Measurements from ENCODE around the gene KIF1A. TPM values are rescaled to one million over a fixed set of nuclear protein-coding genes. Genes with fewer than 3 reads are reported as not detected.

Gene KIF1A
- total and polyA plus RNA-seq, 2 of the 13 experiments (the other 11 are each of a cell fraction or from before 2014, with no cell fraction given), result 0.01 TPM; not detected in 1

DNA sequence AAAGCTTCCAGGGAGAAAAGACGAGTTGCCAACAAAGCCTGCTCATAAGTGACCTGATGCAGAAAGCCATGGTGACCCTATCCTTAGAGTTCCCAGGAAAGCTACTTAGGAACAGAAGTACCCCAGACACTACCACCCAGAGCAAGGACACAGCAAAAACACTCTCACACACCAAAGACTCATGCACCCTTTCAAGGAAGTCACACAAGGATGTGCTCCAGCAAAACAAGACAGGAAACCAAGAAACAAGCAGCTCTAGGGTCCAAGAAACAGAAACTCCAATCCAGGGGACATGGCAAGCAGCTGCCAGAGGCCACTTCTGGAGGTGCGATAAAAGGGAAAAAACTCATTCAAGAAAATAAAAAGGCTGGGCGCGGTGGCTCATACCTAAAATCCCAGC, 5.7 kb downstream of the KIF1A start:
- FAIRE-seq (no peak), ATAC-seq (no peak), DNase-seq (ENCODE audit: low spot score) (no peak)
- Histone ChIP-seq H3K27ac (ENCODE audit: extremely low read length, insufficient read depth, low read length) (no peak overlapping the region), H3K9ac (ENCODE audit: insufficient read depth, low read depth, low read length) (no peak overlapping the region), H3K4me1 (ENCODE audit: insufficient read depth, low read length) (no peaks in the 10 kb centered on the region), H3K36me3 (replicated peaks in 1 of 2; ENCODE audit: control insufficient read depth in 1 of 2, insufficient read depth in 2 of 2, low read length in 2 of 2) (no peaks in the 10 kb centered on the region), H3K4me3 (replicated peaks in 1 of 3; ENCODE audit: insufficient read depth in 1 of 3, low read depth in 2 of 3, low read length in 3 of 3) (no peak overlapping the region), H3K79me2 (ENCODE audit: insufficient read depth, low read length) (no peaks in the 10 kb centered on the region), H3K9me3 (ENCODE audit: low read length) (no peaks in the 10 kb centered on the region), H2AFZ (ENCODE audit: low read length) (no peak overlapping the region), H3K4me2 (ENCODE audit: low read depth, low read length) (no peak overlapping the region), H4K20me1 (ENCODE audit: insufficient read depth, low read length) (no peaks in the 10 kb centered on the region), H3K27me3 (ENCODE audit: control insufficient read depth in 1 of 2, insufficient read depth in 2 of 2, low read length in 2 of 2) (peaks cover 12 to 42% of the 10 kb centered on the region in 2 experiments; a peak in 4 of 5 replicates)
- TF ChIP-seq, protein P1, sequence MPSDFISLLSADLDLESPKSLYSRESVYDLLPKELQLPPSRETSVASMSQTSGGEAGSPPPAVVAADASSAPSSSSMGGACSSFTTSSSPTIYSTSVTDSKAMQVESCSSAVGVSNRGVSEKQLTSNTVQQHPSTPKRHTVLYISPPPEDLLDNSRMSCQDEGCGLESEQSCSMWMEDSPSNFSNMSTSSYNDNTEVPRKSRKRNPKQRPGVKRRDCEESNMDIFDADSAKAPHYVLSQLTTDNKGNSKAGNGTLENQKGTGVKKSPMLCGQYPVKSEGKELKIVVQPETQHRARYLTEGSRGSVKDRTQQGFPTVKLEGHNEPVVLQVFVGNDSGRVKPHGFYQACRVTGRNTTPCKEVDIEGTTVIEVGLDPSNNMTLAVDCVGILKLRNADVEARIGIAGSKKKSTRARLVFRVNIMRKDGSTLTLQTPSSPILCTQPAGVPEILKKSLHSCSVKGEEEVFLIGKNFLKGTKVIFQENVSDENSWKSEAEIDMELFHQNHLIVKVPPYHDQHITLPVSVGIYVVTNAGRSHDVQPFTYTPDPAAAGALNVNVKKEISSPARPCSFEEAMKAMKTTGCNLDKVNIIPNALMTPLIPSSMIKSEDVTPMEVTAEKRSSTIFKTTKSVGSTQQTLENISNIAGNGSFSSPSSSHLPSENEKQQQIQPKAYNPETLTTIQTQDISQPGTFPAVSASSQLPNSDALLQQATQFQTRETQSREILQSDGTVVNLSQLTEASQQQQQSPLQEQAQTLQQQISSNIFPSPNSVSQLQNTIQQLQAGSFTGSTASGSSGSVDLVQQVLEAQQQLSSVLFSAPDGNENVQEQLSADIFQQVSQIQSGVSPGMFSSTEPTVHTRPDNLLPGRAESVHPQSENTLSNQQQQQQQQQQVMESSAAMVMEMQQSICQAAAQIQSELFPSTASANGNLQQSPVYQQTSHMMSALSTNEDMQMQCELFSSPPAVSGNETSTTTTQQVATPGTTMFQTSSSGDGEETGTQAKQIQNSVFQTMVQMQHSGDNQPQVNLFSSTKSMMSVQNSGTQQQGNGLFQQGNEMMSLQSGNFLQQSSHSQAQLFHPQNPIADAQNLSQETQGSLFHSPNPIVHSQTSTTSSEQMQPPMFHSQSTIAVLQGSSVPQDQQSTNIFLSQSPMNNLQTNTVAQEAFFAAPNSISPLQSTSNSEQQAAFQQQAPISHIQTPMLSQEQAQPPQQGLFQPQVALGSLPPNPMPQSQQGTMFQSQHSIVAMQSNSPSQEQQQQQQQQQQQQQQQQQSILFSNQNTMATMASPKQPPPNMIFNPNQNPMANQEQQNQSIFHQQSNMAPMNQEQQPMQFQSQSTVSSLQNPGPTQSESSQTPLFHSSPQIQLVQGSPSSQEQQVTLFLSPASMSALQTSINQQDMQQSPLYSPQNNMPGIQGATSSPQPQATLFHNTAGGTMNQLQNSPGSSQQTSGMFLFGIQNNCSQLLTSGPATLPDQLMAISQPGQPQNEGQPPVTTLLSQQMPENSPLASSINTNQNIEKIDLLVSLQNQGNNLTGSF (CRISPR knock-in tag; IDR thresholded peaks at IDR 0.05), result no peak
- TF ChIP-seq, protein P2, sequence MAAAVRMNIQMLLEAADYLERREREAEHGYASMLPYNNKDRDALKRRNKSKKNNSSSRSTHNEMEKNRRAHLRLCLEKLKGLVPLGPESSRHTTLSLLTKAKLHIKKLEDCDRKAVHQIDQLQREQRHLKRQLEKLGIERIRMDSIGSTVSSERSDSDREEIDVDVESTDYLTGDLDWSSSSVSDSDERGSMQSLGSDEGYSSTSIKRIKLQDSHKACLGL (CRISPR knock-in tag; IDR thresholded peaks at IDR 0.05), result no peak
- ChIA-PET CTCF (ENCODE audit: low intra/inter-chr PET ratio, low total read pairs) (no interaction called here), POLR2A (no interaction called here)
- intact Hi-C loops (cut with micrococcal nuclease; ENCODE audit: unreplicated experiment), result no loop called here
- 70% methylated on average over 4 of the region's 4 CpGs for WGBS (ENCODE audit: low lambda C conversion rate)
- no TSS peak for BruUV-seq (replicated peaks)
- in situ Hi-C loops (cut with HindIII; ENCODE audit: extremely low pct_ligation_motif_present, low pct_unique_long_range_greater_than_20kb), result no loop called here
